ENCODE data around the gene ATXN2. TPM values are rescaled to one million over a fixed set of nuclear protein-coding genes. Genes with fewer than 3 reads are reported as not detected.
"Not testable (repeated sequence)": the region's sequence is repeated elsewhere in the genome, so short reads cannot be mapped to it uniquely, and the experiment has no call there.

Gene ATXN2
- total and polyA plus RNA-seq, 10 donors: 7.7 to 77.8 (median 56.8) TPM

DNA sequence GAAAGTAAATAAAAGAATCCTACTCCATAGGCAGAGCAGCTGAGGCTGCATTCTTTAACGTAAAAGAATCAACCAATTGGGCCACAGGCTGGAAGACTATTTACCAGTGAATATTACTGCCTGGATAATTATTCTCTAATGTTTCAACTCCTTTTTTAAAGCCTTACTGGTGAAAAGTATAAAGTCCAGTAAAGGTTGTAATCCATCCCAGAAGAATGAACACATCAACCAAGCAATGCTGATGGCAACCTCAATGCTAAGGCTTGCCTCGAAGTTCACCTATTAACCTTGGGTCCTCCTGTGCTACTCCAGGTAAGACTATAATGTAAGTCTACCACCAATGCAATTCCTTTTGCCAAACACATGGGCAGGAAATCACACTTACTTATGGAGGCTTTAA lies 77.3 kb downstream of the ATXN2 start:
- Histone ChIP-seq H3K9me3 (no peaks in the 10 kb centered on the region), H3K4me1 (no peaks in the 10 kb centered on the region), H3K36me3 (peaks cover 2 to 100% (median 62%) of the 10 kb centered on the region in 6 donors), H3K4me3 (no peak overlapping the region), H3K27ac (no peak overlapping the region), H3K27me3 (replicated peaks in 1 of 7) (no peaks in the 10 kb centered on the region)
- TF ChIP-seq POLR2A (IDR thresholded peaks at IDR 0.05) (no peak), POLR2AphosphoS5 (IDR thresholded peaks at IDR 0.05) (no peak)
- TF ChIP-seq, protein P1, sequence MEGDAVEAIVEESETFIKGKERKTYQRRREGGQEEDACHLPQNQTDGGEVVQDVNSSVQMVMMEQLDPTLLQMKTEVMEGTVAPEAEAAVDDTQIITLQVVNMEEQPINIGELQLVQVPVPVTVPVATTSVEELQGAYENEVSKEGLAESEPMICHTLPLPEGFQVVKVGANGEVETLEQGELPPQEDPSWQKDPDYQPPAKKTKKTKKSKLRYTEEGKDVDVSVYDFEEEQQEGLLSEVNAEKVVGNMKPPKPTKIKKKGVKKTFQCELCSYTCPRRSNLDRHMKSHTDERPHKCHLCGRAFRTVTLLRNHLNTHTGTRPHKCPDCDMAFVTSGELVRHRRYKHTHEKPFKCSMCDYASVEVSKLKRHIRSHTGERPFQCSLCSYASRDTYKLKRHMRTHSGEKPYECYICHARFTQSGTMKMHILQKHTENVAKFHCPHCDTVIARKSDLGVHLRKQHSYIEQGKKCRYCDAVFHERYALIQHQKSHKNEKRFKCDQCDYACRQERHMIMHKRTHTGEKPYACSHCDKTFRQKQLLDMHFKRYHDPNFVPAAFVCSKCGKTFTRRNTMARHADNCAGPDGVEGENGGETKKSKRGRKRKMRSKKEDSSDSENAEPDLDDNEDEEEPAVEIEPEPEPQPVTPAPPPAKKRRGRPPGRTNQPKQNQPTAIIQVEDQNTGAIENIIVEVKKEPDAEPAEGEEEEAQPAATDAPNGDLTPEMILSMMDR (IDR thresholded peaks at IDR 0.05 in 8 of 11, conservative IDR thresholded peaks at IDR 0.05 in 3 of 11): no peak
- DNase-seq: no peak
- intact Hi-C loops (cut with DNase I; ENCODE audit: low total_unique reads): no loop called here
- WGBS, 5 donors: 97 to 99% (median 98%) methylated on average over 2 of the region's 2 CpGs

- intact Hi-C loops (cut with DNase I; ENCODE audit: low total_unique reads): no loop called here
- 75 to 90% (median 78%) methylated on average over 2 of the region's 2 CpGs for WGBS, 5 donors
- no peak overlapping the region for H3K4me3 ChIP-seq
- peak overlapping the region in 1 of 8 donors; percentile 26 for H3K27ac ChIP-seq
- no peaks in the 10 kb centered on the region for H3K4me1 ChIP-seq
- H3K36me3 ChIP-seq: peaks cover 2 to 98% (median 61%) of the 10 kb centered on the region in 6 donors
- no peak for DNase-seq
- TF ChIP-seq POLR2AphosphoS5 (IDR thresholded peaks at IDR 0.05) (no peak), POLR2A (IDR thresholded peaks at IDR 0.05) (no peak)
- TF ChIP-seq, protein P1 (IDR thresholded peaks at IDR 0.05 in 8 of 11, conservative IDR thresholded peaks at IDR 0.05 in 3 of 11): no peak
- H3K9me3 ChIP-seq: no peaks in the 10 kb centered on the region
- no peaks in the 10 kb centered on the region for H3K27me3 ChIP-seq (replicated peaks in 1 of 7)
Measured at GRCh38 chr12:111519937-111520336, 79.2 kb downstream of the ATXN2 start.

- no peak for DNase-seq
- TF ChIP-seq POLR2AphosphoS5 (IDR thresholded peaks at IDR 0.05) (no peak), POLR2A (IDR thresholded peaks at IDR 0.05) (no peak)
- TF ChIP-seq, protein P1 (IDR thresholded peaks at IDR 0.05 in 8 of 11, conservative IDR thresholded peaks at IDR 0.05 in 3 of 11): no peak
- Histone ChIP-seq H3K4me3 (no peak overlapping the region), H3K4me1 (no peaks in the 10 kb centered on the region), H3K27ac (no peak overlapping the region), H3K9me3 (no peaks in the 10 kb centered on the region), H3K36me3 (peaks cover 2 to 98% (median 54%) of the 10 kb centered on the region in 6 donors), H3K27me3 (replicated peaks in 1 of 7) (no peaks in the 10 kb centered on the region)
- intact Hi-C loops (cut with DNase I; ENCODE audit: low total_unique reads): no loop called here
Measured at GRCh38 chr12:111519083-111519482, 80.0 kb downstream of the ATXN2 start.

DNA sequence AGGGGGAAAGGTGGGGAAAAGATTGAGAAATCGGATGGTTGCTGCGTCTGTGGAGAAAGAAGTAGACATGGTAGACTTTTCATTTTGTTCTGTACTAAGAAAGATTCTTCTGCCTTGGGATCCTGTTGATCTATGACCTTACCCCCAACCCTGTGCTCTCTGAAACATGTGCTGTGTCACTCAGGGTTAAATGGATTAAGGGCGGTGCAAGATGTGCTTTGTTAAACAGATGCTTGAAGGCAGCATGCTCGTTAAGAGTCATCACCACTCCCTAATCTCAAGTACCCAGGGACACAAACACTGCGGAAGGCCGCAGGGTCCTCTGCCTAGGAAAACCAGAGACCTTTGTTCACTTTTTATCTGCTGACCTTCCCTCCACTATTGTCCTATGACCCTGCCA lies 91.4 kb downstream of the ATXN2 start:
- H3K27me3 ChIP-seq (replicated peaks in 1 of 7); intact Hi-C loops (cut with DNase I; ENCODE audit: low total_unique reads); H3K4me3 ChIP-seq; H3K27ac ChIP-seq; H3K4me1 ChIP-seq; DNase-seq; H3K9me3 ChIP-seq: not testable (repeated sequence)
- WGBS, 5 donors: 89 to 94% (median 90%) methylated on average over 5 to 6 of the region's 6 CpGs
- H3K36me3 ChIP-seq: peaks cover 0 to 97% (median 50%) of the 10 kb centered on the region in 6 donors

DNA sequence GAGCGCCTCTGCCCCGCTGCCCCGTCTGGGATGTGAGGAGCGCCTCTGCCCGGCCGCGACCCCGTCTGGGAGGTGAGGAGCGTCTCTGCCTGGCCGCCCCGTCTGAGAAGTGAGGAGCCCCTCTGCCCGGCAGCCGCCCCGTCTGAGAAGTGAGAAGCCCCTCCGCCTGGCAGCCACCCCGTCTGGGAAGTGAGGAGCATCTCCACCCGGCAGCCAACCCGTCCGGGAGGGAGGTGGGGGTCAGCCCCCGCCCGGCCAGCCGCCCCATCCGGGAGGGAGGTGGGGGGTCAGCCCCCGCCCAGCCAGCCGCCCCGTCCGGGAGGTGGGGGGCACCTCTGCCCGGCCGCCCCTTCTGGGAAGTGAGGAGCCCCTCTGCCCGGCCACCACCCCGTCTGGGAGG lies 91.9 kb downstream of the ATXN2 start:
- H3K9me3 ChIP-seq; intact Hi-C loops (cut with DNase I; ENCODE audit: low total_unique reads); H3K4me3 ChIP-seq; DNase-seq; H3K27me3 ChIP-seq (replicated peaks in 1 of 7); H3K4me1 ChIP-seq; H3K27ac ChIP-seq: not testable (repeated sequence)
- H3K36me3 ChIP-seq: peaks cover 0 to 97% (median 49%) of the 10 kb centered on the region in 6 donors
- WGBS, 5 donors: 87 to 100% (median 96%) methylated on average over 8 to 31 of the region's 31 CpGs
